H1 (cell line): Measurements from ENCODE around the gene SOX12.

ENCODE experiments used
- CTCF ChIP-seq, 3 experiments: IDR thresholded peaks; 1 replicate in 2 of 3; 2 replicates in 1 of 3; pipeline versions ENCODE4 v1.5.1 to v1.6.1; 2011; ENCODE audit warnings: low read length in 3 of 3, mild to moderate bottlenecking in 3 of 3, inconsistent platforms in 2 of 3, low read depth in 1 of 3, moderate library complexity in 1 of 3; ENCODE audit not compliant: insufficient read depth in 1 of 3; ENCODE audit errors: control extremely low read depth in 1 of 3
- EP300 ChIP-seq, 2 experiments: IDR thresholded peaks; 1 replicate in 1 of 2; 2 replicates in 1 of 2; pipeline ENCODE4 v1.6.1; 2011 to 2012; ENCODE audit warnings: low read depth in 2 of 2, low read length in 2 of 2, mild to moderate bottlenecking in 2 of 2, borderline replicate concordance in 1 of 2, inconsistent platforms in 1 of 2, moderate library complexity in 1 of 2
- EZH2 ChIP-seq: fragments of 200-600 bp; sonication (generic); IDR thresholded peaks from 2 replicates; pipeline ENCODE4 v1.7.1; 2012; ENCODE audit warnings: low read depth, mild to moderate bottlenecking, moderate library complexity, low read length, inconsistent platforms; ENCODE audit not compliant: severe bottlenecking
- NRF1 ChIP-seq: IDR thresholded peaks from 2 replicates; pipeline ENCODE4 v1.6.1; 2011; ENCODE audit warnings: mild to moderate bottlenecking, low read depth, low read length, improper control_type of control experiment
- POLR2A ChIP-seq, 2 experiments: IDR thresholded peaks; 1 replicate in 1 of 2; 2 replicates in 1 of 2; pipeline ENCODE4 v1.6.1; 2011; ENCODE audit warnings: low read depth in 2 of 2, low read length in 2 of 2, mild to moderate bottlenecking in 2 of 2; ENCODE audit errors: control extremely low read depth in 1 of 2
- POLR2AphosphoS5 ChIP-seq: IDR thresholded peaks from 2 replicates; pipeline ENCODE4 v1.6.1; 2011; ENCODE audit warnings: low read depth, low read length
- SP1 ChIP-seq: IDR thresholded peaks from 2 replicates; pipeline ENCODE4 v1.6.1; 2011; ENCODE audit warnings: low read depth, low read length
- SUZ12 ChIP-seq: fragments of 200-600 bp; sonication (generic); IDR thresholded peaks from 2 replicates; pipeline ENCODE4 v1.6.1; 2012; ENCODE audit warnings: mild to moderate bottlenecking, inconsistent platforms, low read length, moderate library complexity, mixed read lengths
- TBP ChIP-seq: IDR thresholded peaks from 2 replicates; pipeline ENCODE4 v1.6.1; 2011; ENCODE audit warnings: low read depth, low read length, improper control_type of control experiment
- TCF12 ChIP-seq: IDR thresholded peaks from 2 replicates; pipeline ENCODE4 v1.6.1; 2011; ENCODE audit warnings: low read depth, mild to moderate bottlenecking, low read length
- YY1 ChIP-seq: IDR thresholded peaks from 2 replicates; pipeline ENCODE4 v1.6.1; 2011; ENCODE audit warnings: low read depth, mild to moderate bottlenecking, low read length
- ZNF274 ChIP-seq: IDR thresholded peaks from 2 replicates; pipeline ENCODE4 v1.7.0; 2012; ENCODE audit warnings: low read length, borderline replicate concordance; ENCODE audit errors: extremely low read depth

GRCh38 chr20:298776-299391 lies 26.5 kb upstream of the SOX12 start:
- TF ChIP-seq YY1 (no peak), SUZ12 (no peak), POLR2AphosphoS5 (no peak), CTCF (IDR thresholded peaks at IDR 0.05; ENCODE audit: control extremely low read depth in 1 of 3, insufficient read depth in 1 of 3, low read depth in 1 of 3, low read length in 3 of 3) (no peak), ZNF274 (no peak), POLR2A (IDR thresholded peaks at IDR 0.05; ENCODE audit: control extremely low read depth in 1 of 2, low read depth in 2 of 2, low read length in 2 of 2) (no peak), NRF1 (no peak), TCF12 (no peak), SP1 (no peak), EZH2 (no peak), TBP (no peak), EP300 (IDR thresholded peaks at IDR 0.05; ENCODE audit: borderline replicate concordance in 1 of 2, low read depth in 2 of 2, low read length in 2 of 2) (no peak)
